Thyroid gland (tissue), 4 donors: ENCODE results near the gene UTP15.

Experiments used
- POLR2A ChIP-seq, 2 donors: fragments of 450-650 bp; IDR thresholded peaks; one replicate each; pipeline ENCODE4 v1.6.1; 2017; ENCODE audit warnings: antibody characterized with exemption in 2 of 2, mild to moderate bottlenecking in 2 of 2, moderate library complexity in 1 of 2
- TF ChIP-seq, protein P1 (sequence below), 6 experiments: fragments of 200-600 bp in 3 of 6; fragments of 450-650 bp in 3 of 6; sonication (generic) in 3 of 6; IDR thresholded peaks; one replicate each; pipeline ENCODE4 v1.5.1; 2016 to 2019; ENCODE audit warnings: antibody characterized with exemption in 6 of 6, mild to moderate bottlenecking in 2 of 6, inconsistent platforms in 1 of 6, moderate library complexity in 1 of 6

DNA sequence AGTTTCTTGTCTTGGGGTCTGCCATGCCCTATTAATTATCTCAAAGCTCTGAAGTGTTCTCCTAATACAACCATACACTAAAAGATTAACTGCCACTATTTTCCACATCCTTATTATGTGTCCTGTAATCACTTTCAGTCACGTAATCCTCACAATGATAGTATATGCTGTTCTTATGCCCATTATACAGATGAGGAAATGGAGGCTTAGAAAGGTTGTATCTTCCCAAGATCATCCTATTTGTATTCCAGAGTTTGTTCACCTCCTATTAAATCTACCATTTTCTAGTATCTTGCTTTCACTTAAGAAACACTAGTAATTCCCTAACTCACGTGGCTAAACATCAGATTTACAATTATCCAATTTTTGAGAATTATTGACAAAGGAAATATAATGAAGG is 57.5 kb downstream of the UTP15 start:
- TF ChIP-seq, protein P1, sequence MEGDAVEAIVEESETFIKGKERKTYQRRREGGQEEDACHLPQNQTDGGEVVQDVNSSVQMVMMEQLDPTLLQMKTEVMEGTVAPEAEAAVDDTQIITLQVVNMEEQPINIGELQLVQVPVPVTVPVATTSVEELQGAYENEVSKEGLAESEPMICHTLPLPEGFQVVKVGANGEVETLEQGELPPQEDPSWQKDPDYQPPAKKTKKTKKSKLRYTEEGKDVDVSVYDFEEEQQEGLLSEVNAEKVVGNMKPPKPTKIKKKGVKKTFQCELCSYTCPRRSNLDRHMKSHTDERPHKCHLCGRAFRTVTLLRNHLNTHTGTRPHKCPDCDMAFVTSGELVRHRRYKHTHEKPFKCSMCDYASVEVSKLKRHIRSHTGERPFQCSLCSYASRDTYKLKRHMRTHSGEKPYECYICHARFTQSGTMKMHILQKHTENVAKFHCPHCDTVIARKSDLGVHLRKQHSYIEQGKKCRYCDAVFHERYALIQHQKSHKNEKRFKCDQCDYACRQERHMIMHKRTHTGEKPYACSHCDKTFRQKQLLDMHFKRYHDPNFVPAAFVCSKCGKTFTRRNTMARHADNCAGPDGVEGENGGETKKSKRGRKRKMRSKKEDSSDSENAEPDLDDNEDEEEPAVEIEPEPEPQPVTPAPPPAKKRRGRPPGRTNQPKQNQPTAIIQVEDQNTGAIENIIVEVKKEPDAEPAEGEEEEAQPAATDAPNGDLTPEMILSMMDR (IDR thresholded peaks at IDR 0.05), result no peak
- no peak for TF ChIP-seq POLR2A (IDR thresholded peaks at IDR 0.05)
